DMS79 treated with DMSO at 0.1 percent for 48 hours (cell line): ENCODE measurements around the gene CDON.
A peak's percentile ranks its signal among the peaks of the same experiment; 100 is the strongest.

Experiments
- DNase-seq: peaks from one replicate; lab custom pipeline; 2025; lab: John Stamatoyannopoulos, UW

Gene CDON

GRCh38 chr11:126062679-126063506 is at the start of gene CDON:
CDON (minus strand) TSS chr11:126062866; CDS start chr11:126023476, 39,390 bp downstream.
- peak; percentile 99 for DNase-seq

- no peak for DNase-seq
These were observed 48.9 kb upstream of the CDON start for GRCh38 chr11:126111458-126112116.

GRCh38 chr11:126109941-126110731 is 47.5 kb upstream of the CDON start:
- DNase-seq: no peak

GRCh38 chr11:126106594-126107328 is 44.1 kb upstream of the CDON start:
- no peak for DNase-seq

GRCh38 chr11:126105748-126106080 is 43.0 kb upstream of the CDON start:
- no peak for DNase-seq

- DNase-seq: no peak
These were observed 42.5 kb upstream of the CDON start for GRCh38 chr11:126105022-126105747.

- peak; percentile 35 for DNase-seq
These were observed 41.8 kb upstream of the CDON start for GRCh38 chr11:126104420-126104819.

GRCh38 chr11:126103150-126103549 is 40.5 kb upstream of the CDON start:
- DNase-seq: no peak

GRCh38 chr11:126102436-126102981 is 39.8 kb upstream of the CDON start:
- DNase-seq: peak; percentile 98

GRCh38 chr11:126101930-126102283 is 39.2 kb upstream of the CDON start:
- no peak for DNase-seq

GRCh38 chr11:126101251-126101929 is 38.7 kb upstream of the CDON start:
- no peak for DNase-seq

- no peak for DNase-seq
These were observed 38.0 kb upstream of the CDON start for GRCh38 chr11:126100716-126101115.

GRCh38 chr11:126098204-126098769 is 35.6 kb upstream of the CDON start:
- DNase-seq: no peak

- no peak for DNase-seq
These were observed 33.1 kb upstream of the CDON start for GRCh38 chr11:126095745-126096144.

GRCh38 chr11:126090452-126090851 is 27.8 kb upstream of the CDON start:
- DNase-seq: peak; percentile 59

GRCh38 chr11:126088999-126089398 is 26.3 kb upstream of the CDON start:
- no peak for DNase-seq

GRCh38 chr11:126086248-126086647 is 23.6 kb upstream of the CDON start:
- no peak for DNase-seq

GRCh38 chr11:126084608-126084912 is 21.9 kb upstream of the CDON start:
- DNase-seq: peak; percentile 92

- peak; percentile 92 for DNase-seq
These were observed 21.4 kb upstream of the CDON start for GRCh38 chr11:126083829-126084607.
